HFF-Myc (cell line): ENCODE results near the gene SSH2.

ENCODE experiments used
- DNase-seq: peaks from one replicate; pipeline ENCODE4 v3.0.0-alpha.2; 2011; ENCODE audit warnings: low read depth; ENCODE audit errors: extremely low read depth
- H3K4me3 ChIP-seq: replicated peaks from 2 replicates; pipeline ENCODE4 v1.5.1; 2011; ENCODE audit warnings: low read depth, mild to moderate bottlenecking, control low read depth, low read length
- TF ChIP-seq, protein P1 (sequence below): IDR thresholded peaks from 2 replicates; pipeline ENCODE4 v1.5.1; 2012; ENCODE audit warnings: mild to moderate bottlenecking, low read depth, low read length, control low read depth; ENCODE audit errors: missing control alignments

Gene SSH2

DNA sequence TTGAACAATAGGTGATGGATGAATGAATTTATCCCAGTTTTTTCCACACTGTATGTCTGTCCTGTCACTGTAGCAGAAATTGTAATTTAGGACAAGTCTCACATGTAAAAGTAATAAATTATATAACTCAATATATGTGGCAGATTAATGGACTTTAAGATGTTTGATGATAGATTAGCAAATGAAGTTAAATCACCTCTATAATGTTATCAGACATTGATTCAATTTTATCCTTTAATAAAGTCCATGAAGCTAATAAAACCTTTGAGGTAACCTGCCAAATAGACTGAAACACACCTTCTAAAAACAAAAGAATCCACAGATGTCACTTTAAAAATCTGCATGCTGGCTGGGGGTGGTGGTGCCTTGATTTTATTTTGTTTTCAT, 224.0 kb downstream of the SSH2 start:
- no peak for DNase-seq
- no peak overlapping the region for H3K4me3 ChIP-seq
- TF ChIP-seq, protein P1, sequence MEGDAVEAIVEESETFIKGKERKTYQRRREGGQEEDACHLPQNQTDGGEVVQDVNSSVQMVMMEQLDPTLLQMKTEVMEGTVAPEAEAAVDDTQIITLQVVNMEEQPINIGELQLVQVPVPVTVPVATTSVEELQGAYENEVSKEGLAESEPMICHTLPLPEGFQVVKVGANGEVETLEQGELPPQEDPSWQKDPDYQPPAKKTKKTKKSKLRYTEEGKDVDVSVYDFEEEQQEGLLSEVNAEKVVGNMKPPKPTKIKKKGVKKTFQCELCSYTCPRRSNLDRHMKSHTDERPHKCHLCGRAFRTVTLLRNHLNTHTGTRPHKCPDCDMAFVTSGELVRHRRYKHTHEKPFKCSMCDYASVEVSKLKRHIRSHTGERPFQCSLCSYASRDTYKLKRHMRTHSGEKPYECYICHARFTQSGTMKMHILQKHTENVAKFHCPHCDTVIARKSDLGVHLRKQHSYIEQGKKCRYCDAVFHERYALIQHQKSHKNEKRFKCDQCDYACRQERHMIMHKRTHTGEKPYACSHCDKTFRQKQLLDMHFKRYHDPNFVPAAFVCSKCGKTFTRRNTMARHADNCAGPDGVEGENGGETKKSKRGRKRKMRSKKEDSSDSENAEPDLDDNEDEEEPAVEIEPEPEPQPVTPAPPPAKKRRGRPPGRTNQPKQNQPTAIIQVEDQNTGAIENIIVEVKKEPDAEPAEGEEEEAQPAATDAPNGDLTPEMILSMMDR: no peak

DNA sequence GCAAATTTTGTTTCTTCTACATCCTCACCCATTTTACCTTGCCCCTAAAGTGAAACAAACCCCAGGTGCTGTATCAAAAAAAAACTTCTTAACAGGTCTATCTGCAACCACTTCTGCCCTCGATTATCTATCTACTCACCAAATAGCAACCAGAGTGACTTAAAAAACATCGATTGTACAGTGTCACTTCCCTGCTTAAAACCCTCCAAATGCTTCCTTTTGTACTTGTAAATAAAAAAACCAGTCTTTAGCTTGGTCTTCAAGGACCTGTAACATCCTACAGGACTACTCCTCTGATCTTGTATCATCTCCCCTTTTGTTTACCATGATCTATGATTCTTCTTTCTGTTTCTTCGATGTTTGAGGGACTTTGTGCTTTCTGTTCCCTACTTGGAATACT, 224.6 kb downstream of the SSH2 start:
- TF ChIP-seq, protein P1: no peak
- DNase-seq: no peak
- no peak overlapping the region for H3K4me3 ChIP-seq

DNA sequence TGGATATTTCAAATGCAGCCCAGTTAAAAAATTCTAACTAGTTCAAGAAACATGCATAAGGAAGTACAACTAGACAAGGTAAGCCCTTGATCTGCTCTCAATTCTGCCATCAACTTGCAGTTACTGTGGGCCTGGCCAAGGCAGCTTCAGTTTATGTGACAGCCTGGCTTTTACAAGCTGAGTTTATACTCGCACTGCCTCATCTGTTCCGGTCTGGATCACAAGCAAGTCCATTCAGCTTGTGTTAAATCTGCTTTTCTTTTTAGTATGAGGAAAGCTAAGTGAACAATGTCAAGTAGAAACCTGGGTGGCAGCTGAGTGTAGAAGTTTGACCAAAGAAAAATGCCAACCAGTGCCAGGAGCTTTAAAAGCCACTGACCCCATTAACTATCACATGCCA, 230.7 kb downstream of the SSH2 start:
- no peak for DNase-seq
- H3K4me3 ChIP-seq: no peak overlapping the region
- TF ChIP-seq, protein P1: no peak

DNA sequence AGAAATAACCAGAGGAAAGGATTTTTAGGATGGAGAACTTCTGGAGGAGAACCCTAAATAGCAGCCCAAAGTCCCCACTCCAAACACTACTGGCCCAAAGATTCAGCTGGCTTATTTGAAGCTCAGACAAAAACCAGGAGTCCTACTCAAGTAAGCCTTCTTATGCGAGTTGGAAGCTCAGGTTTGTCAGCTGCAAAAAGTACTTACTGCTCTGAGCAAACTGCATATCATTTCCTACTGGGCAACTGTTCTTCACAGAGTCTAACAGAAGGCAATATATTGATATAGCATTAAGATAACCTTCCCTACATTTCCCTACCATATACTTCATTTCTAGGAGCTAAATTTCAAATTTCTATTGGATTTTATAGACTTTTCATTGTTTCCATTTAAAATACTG, 231.2 kb downstream of the SSH2 start:
- no peak overlapping the region for H3K4me3 ChIP-seq
- TF ChIP-seq, protein P1: no peak
- no peak for DNase-seq

DNA sequence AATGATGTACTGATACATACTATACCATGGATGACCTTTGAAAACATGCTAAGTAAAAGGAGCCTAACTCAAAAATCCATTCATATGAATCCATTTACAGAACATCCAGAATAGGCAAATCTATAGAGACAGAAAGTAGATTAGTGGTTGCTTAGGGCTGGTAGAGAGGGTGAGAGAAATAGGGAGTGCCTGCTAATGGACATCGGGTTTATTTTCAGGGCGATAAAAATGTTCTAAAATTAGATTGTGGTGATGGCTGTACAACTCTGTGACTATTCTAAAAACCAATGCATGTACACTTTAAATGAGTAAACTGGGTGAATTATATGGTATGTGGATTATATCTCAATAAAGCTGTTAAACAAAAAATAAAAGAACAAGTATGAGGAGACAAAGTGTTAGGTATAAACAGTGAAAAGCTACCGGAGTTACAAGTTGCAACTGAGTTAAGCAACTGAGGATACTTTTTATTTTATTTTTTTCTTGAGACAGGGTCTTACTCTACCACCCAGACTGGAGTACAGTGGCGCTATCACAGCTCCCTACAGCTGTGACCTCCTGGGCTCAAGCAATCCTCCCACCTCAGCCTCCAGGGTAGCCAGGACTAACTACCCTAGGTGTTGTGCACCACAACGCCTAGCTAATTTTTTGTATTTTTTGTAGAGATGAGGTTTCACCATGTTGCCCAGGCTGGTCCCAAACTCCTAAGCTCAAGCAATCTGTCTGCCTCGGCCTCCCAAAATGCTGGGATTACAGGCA, 231.8 kb downstream of the SSH2 start:
- DNase-seq: no peak
- no peak overlapping the region for H3K4me3 ChIP-seq
- TF ChIP-seq, protein P1: no peak

DNA sequence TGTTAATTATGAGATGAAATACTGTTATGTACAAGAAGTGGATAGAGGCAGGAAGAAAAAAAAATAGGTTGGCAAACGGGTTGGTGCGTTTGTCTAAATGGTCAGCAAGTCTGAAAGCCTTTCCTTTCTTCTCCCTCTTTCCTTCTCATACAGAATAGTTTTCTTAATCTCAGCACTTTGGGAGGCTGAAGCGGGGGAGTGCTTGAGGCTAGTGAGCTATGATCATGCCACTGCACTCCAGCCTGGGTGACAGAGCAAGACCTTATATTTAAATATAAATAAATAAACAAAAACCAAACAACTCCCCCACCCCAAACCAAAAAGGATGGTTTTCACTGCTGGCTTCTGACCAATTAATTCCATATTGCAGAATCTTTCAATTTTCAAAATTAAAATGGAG, 232.7 kb downstream of the SSH2 start:
- H3K4me3 ChIP-seq: no peak overlapping the region
- TF ChIP-seq, protein P1: no peak
- no peak for DNase-seq

DNA sequence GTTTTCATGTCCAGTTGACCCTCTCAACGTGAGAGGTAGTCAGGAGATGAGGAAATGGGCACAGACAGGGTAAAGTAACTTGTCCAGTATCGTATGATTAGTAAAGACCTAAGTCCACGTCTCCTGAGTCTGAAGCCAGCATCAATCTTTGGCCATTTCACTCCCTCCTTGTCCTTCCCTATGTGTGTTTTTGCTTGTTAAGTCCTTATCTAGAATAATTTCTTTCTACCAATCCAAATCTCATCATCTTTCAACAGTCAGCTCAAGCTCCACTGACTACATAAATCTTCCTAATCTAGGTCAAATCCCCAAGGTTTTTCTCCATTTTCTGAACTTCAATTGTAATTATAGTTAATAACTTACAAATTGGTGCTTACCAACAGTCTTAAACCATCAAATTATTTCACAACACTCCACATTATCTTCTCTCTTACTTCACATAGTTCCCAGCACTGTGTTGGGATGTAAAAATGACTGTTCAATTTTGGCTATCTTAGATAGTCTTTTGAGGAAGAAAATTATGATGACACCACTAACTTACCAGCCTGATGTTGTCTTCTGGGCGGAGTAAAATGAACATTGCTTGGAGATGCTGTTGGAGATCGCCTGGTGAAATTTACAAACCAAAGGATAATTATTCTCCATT, 235.0 kb downstream of the SSH2 start:
- H3K4me3 ChIP-seq: no peak overlapping the region
- TF ChIP-seq, protein P1: no peak
- no peak for DNase-seq
